M059J (cell line): ENCODE results near the gene TMEM14C. TPM values are rescaled to one million over a fixed set of nuclear protein-coding genes. Genes with fewer than 3 reads are reported as not detected.

Source experiments
- DNase-seq: peaks from one replicate; pipeline ENCODE4 v3.0.0-alpha.2; 2012; ENCODE audit warnings: low read depth
- total RNA-seq: library from RNA; depleted of rRNA; stranded (reverse); fragments of >200 nt; shearing (Covaris generic); gene quantifications from 2 replicates; pipeline ENCODE4 v1.2.3, GENCODE V29; 2014; rRNA removed

The TMEM14C gene
- 158 and 204 TPM in 2 replicates for total RNA-seq

DNA sequence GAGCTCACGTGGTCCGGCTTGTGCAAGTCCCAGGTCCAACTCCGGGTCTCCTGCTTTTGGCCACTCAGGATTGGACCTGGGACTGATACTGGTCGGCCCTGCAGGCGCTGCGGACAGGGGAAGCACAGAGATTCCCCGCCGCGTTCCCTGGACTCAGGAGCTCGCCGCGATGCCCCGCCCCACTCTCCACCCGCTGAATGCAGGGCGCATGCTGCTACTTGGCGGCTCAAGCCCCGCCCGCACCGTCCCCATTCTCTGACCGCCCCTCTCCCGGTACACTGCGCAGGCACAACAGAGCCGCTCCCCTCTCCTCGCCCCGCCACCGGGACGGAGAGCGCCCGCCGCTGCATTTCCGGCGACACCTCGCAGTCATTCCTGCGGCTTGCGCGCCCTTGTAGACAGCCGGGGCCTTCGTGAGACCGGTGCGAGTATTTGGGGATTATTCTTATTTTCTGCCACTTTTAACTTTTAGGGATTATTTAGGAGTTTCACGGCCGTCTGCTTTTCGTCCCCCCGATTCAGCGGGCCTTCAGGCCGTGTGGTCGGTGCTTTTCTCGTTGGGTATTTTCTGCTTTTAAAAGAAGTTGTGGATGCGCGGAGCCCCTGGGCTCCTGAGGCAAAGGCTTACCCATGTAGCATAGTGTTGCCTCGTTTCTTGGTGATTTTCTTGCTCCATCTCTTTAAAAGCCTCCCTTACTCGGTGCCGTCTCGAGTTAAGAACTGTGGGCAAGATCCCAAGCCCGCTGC, at the start of gene TMEM14C:
TMEM14C (plus strand) TSS at position 251 of the 747 bp plus-strand sequence. CDS start 1,544 bp downstream, outside the sequence.
- DNase-seq = peak; percentile 99

DNA sequence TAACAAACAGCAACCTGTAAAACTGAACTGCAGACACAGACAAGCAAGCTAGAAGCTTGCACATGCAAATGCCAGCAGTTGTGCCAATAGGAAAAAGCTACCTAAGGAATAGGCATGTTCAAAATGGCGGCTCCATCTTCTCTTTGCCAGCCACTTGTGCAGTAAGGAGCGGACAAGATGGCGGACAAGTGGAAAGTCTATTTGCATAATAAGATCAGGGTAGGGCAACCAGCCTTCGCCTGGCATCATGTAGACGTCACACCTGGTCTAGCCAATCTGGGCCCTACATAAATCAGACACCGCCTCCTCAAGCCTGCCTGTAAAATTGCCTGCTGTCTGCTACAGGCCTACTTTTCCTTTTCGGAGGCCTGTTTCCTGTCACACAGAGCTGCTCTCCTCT, 46.5 kb upstream of the TMEM14C start:
- no peak for DNase-seq

DNA sequence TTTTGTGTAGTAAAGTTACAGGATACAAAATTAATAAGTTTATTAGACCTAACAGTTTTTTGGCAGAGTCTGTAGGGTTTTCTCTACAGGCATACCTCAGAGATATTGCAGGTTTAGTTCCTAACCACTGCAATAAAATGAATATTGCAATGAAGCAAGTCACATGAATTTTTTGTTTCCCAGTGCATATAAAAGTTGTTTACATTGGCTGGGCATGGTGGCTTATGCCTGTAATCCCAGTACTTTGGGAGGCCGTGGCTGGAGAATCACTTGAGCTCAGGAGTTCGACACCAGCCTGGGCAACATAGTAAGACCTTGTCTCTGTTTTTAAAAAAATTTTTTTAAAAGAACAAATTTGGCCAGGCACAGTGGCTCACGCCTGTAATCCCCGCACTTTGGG, 44.4 kb upstream of the TMEM14C start:
- DNase-seq = no peak

DNA sequence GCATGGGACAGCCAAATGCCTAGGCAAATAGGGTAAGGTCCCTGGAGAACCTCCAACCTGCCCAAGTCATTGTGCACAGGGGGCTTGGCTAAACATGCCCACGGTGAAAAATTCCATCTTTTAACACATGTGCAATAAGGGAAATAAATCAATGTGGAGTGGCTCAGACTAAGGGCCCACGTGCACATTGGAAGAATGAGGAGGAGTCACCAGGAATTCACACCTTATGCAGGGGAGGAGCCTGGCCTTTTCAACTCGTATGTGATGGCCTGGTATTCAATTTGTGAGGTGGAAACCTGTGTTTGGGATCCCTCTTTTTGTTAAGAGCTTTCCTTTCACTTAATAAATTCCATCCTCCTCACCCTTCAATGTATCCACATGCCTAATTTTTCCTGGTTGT, 41.1 kb upstream of the TMEM14C start:
- no peak for DNase-seq

DNA sequence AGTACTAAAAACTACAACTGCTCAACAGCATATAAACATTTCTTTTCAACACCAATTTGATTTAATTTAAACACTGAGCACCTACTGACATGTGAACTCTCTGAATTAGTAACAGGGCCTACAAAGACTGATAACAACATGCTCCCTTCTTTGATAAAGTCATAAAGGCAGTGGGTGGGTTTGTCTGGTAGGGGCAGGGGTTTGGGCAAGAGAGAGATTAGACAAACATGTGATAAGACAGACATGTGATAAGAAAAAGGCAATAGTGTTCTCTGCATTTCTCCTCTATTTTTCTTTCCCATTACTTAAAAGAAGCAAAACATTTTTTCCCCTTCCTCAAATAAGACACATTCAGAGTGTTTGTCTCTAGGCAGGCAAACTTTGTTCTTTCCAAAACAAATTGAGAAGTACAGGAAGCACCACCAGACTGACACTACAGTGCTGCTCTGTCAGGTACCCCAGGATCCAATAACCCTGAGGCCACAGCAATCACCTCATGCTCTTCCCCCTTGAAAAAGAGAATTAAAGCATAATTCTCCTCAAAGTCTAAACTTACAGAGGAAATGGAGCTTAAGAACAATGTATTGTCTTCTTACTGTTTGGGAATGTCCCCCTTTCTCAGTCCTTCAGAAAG, 40.4 kb upstream of the TMEM14C start:
- DNase-seq = no peak

DNA sequence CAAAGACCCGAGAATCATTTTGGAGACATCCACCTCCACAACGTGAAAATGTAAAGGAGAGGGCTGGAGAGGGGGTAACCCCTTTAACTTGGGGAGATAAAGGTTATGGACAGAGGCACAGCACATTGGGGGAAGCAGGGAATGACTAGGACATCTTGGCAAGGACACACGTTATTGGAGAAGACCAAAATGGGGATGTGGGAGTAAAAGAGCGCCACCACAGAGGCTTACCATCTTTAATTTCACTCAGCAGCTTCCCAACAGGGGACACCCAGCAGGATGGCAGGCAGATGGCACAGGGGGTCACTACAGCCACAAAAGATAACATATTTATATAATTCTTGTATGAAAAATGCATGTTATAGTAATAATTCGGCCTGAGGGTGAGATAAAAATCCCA, 38.3 kb upstream of the TMEM14C start:
- no peak for DNase-seq

DNA sequence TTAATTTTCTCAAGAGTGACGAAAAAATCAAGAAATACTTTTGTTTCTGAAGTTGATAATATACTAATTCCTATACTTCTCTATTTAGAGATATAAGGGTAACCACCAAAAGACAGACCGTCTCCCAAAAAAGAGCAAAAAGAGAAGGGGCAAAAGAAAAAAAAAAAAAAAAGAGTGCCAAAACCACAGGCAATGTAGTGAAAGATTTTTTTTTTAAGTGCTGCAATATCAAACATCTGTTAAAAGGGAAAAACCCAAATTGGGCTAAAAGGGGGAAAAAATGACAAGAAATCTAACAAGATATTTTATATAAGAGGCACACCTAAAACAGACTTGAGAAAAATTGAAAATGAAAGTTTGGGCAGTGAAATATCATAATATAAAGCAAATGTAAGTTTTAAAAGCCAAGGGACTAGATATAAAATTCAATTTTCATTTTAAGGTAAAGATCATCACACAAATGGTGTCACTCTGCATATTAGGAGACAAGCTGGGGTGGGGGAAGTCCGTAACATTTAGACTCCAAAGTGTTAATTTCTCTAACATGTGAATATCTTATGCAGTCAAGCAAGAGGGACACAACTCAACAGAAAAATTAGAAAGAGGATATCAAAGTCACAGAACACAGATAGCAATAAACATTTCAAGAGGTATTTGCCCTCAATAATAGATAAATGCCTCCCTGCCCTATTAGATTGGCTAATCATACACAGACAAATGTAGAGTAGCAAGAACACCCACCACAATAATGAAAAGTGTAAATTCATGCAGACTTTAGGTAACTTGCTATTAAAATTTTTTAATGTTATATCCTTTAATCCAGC, 37.6 kb upstream of the TMEM14C start:
- no peak for DNase-seq

DNA sequence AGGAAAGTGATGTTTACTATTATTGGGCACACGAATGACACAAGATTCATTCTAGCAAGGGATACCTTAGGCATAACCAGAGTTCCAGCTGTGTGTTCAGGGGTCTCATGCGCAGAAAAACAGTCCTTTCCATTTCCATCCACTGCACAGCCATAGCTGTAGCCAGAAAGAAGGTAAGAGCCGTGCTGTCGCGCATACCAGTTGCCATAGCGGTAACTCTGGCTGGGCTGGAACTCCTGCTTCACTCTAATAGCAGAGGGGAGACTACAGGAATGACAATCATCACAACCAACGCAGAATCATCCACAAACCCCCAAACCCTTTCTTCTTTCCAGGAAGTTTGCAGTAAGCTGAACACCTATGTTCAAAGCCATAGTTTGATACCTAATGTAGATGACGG, 36.0 kb upstream of the TMEM14C start:
- DNase-seq = no peak

DNA sequence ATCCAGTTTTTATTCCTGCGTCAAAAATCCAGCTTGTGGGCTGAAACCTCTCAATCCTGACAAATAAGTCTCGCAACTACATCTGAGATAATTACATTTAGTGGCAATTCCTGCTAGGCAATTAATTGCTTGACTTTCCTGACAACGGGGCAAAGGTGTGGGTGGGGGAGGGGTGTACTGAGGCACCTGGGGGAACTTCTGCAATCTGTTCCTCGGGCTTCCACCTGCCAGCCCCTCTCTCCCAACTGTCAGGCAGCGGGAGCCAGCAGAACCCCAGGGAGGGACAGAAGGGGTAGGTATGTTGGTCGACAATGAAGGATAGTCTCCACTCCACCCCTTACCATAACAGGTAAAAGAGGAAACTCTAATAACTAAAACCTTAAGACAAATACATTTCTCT, 35.3 kb upstream of the TMEM14C start:
- no peak for DNase-seq

DNA sequence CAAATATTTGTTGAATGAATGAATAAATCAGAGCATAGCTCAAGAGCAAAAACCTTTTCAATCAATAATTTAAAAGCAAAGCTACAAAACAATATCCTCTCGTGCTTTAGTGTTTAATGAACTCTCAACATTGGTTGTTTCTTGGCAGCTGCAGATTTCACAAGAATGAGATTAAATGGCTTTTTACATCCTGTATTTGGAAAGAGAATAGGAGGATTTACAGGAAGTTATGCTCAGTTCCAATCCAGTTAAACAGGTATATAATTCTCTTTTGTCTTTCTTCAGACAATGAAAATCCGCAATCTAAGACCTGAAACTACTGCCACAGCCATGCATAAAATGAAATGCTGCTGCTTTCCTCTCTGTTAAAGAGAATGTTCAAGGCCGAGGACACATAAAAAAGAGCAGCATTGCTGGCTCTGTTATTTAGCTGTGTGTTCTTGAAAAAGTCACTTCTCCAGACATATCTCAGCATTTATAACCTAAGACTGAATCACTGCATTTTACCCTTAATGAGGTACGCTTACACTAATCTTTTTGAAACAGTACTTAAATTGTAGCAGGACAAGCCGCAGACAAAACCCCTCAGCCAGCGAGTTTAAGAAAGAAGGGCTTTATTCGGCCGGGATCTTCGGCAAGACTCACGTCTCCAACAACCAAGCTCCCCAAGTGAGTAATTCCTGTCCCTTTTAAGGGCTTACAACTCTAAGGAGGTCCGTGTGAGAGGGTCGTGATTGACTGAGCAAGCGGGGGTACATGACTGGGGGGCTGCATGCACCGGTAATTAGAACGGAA, 32.0 kb upstream of the TMEM14C start:
- no peak for DNase-seq

DNA sequence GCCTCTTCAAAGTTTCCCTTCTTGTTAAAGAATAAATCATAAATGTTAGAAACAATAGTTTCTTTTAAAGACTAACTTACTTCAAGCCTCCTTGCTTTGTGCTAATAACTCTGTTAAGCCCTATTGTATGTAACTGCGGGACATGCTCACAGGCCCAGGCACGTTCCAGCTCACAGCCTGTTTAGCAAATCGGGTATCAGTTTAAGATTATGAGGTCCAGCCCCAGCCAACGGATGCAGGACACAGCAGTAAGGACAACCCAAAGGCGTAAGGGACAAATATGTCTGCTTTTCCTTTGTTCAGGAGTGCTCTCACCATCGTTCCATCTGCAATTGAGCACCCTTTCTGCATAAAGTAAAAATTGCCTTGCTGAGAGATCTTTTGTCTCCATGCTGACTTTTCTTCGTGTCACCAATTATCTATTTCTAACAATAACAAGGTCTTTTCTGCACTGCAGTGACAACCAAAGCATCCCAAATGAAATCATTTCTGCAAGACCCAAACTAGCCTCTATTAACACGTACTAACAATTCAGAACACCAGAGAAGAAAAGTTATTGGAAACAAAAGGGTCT, 29.8 kb upstream of the TMEM14C start:
- no peak for DNase-seq

DNA sequence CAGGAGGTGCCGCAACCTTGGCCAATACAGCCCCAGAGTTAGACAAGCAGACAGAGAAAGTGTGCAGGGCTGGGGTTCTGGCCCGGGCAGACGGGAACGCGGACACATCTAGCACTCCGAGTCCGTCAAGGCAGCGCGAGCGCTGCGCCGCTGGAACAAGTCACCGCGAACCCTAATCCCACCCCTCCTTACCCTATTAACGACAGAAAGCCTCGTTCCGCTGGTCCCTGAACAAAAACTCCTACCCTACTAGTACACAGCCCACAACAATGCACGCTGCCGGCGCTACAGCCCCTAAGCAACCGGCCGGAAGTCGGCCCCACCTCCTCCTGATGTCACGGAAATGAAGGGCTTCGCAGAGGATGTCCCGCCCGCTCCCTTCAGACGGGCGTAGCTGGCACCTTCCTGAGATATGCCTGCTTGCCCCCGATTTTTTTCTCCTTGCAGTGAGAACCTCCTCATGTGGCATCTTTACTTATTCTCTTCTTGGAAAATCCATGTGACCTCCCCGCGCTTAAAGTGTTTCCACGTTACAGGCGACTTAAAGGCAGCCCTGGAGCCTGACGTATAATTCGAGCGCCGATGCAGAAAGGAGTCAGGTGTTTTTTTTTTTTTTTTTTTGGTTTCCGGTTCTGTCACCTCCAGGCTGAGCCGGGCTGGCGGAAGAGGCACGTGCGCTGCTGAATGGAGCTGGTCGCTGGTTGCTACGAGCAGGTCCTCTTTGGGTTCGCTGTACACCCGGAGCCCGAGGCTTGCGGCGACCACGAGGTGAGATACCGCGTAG, 28.4 kb upstream of the TMEM14C start, which contains the start of the genes C6orf52 and PAK1IP1:
C6orf52 (minus strand) TSS at position 315 of the 784 bp plus-strand sequence. CDS start 7,066 bp downstream, outside the sequence.
PAK1IP1 (plus strand) TSS at position 671 of the 784 bp plus-strand sequence; CDS start at position 685, 14 bp downstream.
- DNase-seq = peak; percentile 96

DNA sequence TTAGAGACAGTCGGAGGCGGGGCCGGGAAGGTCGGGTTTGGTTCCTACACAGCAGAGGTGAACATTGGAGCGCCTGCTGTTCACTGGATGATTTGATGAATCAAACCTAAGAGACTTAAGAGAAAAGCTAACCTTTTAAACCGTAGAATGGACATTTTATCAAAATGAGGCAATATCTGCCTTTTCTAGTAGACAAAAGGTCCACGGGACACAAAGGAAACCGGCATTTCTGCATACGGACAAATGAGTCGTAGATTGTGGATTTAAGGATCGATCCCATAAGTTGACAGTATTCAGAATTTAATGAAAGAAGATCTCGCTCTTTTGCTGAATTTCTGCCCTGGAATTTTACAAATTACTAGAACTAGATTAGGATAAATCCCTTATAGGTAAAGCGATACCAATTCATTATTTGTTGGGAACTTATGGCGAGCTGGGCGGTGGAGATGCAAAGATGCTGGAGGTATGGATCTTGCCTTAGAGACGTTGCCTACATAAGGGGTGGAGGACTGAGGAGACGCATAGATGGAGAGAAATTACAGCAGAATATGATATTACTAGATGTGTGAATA, 27.7 kb upstream of the TMEM14C start:
- DNase-seq = peak; percentile 11

DNA sequence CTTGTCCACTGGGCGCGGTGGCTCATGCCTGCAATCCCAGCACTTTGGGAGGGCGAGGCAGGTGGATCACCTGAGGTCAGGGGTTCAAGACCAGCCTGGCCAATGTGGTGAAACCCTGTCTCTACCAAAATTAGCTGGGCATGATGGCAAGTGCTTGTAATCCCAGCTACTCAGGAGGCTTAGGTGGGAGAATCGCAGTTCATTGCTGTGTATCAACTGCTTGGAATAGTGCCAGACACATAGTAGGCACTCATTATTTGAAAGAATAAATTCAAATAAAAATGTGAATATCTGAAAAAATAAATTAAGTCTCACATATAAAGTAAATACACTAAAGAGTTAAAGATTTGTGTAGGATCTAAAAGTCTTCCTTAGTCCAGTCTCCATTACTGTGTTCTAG, 26.2 kb upstream of the TMEM14C start:
- DNase-seq = no peak

DNA sequence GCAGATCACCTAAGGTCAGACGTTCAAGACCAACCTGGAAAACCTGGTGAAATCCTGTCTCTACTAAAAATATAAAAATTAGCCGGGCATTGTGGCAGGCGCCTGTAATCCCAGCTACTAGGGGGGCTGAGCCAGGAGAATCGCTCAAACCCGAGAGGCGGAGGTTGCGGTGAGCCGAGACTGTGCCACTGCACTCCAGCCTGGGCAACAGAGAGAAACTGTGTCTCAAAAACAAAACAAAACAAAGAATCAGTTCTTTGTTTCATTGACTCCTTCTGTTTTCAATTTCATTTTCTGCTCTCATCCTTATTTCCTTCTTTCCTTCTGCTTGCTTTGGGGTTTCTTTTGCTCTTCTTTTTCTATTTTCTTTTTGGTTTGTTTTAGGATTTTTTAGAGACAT, 8.9 kb upstream of the TMEM14C start:
- DNase-seq = no peak

DNA sequence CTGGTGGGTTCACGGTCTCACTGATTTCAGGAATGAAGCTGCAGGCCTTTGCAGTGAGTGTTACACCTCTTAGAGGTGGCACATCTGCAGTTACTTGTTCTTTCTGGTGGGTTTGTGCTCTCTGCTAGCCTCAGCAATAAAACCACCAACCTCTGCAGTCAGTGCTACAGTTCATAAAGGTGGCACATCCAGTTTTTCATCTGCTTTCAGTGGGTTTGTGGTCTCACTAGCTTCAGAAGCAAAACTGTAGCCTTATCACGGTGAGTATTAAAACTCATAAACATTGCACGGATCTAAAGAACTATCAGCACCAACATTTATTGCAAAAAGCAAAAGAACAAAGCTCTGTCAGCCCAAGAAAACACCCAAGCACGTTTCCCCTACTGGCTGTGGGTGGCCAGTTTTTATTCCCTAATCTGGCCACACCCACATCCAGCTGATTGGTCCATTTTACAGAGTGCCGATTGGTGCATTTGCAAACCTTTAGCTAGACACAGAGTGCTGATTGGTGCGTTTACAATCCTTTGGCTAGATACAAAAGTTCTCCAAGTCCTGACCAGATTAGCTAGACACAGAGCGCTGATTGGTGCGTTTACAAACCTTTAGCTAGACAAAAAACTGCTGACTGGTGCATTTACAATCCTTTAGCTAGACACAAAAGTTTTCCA, 3.4 kb upstream of the TMEM14C start:
- no peak for DNase-seq

DNA sequence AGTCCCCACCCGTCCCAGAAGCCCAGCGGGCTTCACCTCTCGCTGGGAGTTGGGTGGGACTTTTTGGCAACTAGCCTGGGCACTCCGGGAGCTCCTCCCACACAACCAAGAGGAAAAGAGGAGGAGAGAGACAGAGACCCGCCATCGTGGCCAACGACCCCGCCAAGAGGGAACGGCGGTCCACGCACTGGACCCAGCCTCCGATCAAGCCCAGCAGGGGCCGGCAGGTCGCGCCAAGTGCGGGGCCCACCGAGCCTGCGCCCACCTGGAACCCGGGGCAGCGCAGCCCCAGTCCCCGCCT, 3.0 kb upstream of the TMEM14C start:
- DNase-seq = no peak

DNA sequence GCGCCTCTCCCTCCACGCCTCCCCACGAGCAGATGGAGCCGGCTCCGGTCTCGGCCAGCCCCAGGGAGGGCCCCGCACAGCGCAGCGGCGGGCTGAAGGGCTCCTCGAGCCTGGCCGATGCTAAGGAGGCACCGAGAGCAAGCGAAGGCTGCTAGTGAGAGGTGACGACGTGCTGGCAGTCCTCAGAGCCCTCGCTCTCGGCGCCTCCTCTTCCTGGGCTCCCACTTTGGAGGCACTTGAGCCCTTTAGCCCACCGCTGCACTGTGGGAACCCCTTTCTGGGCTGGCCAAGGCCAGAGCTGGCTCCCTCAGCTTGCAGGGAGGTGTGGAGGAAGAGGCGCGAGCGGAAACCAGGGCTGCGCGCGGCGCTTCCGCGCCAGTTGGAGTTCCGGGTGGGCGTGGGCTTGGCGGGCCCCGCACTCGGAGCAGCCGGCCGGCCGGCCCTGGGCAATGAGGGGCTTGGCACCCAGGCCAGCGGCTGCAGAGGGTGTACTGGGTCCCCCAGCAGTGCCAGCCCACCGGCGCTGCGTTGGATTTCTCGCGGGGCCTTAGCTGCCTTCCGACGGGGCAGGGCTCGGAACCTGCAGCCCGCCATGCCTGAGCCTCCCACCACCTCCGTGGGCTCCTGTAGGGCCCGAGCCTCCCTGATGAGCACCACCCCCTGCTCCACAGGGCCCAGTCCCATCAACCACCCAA, 2.5 kb upstream of the TMEM14C start:
- no peak for DNase-seq
